ENCODE data around the gene TENT5A.
"Not testable (repeated sequence)": the region's sequence is repeated elsewhere in the genome, so short reads cannot be mapped to it uniquely, and the experiment has no call there.

TENT5A gene

DNA sequence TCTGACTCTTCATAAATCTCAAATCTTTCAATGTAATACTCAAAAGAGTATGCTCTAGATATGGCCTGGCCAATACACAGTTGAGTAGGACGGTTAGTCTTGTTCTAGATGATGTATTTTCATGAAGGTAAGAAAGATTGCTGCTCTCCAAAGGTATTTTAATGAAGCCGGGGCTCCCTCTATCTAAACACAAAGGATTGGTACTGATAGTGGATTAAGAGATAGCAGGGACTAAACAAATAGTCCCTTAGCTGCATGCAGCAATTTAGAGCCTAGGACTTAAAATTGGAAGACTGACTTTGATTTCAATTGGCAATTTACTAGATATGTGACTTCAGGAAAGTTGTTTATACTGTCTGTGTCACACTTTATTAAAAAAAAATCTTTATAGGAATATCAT lies 31.4 kb upstream of the TENT5A start:
- H3K27me3 Mint-ChIP-seq, result no peaks in the 10 kb centered on the region
- H3K27ac Mint-ChIP-seq, result no peak overlapping the region

GRCh38 chr6:81781624-81782023 lies 29.1 kb upstream of the TENT5A start:
- CTCF ChIA-PET, result no interaction called here
- H3K9me3 Mint-ChIP-seq, result no peaks in the 10 kb centered on the region
- H3K27me3 Mint-ChIP-seq, result no peaks in the 10 kb centered on the region
- no peak overlapping the region for H3K27ac Mint-ChIP-seq
- H3K4me3 Mint-ChIP-seq, result no peak overlapping the region
- DNase-seq, result no peak
- H3K36me3 Mint-ChIP-seq, result no peaks in the 10 kb centered on the region
- H3K4me1 Mint-ChIP-seq, result no peaks in the 10 kb centered on the region

More for the DNA sequence above, 31.4 kb upstream of the TENT5A start:
- no peak for DNase-seq
- Mint-ChIP-seq H3K4me1 (no peaks in the 10 kb centered on the region), H3K9me3 (no peaks in the 10 kb centered on the region), H3K4me3 (no peak overlapping the region), H3K36me3 (no peaks in the 10 kb centered on the region)
- CTCF ChIA-PET, result no interaction called here

GRCh38 chr6:81777586-81778268 lies 25.2 kb upstream of the TENT5A start:
- H3K36me3 Mint-ChIP-seq, result no peaks in the 10 kb centered on the region
- H3K27me3 Mint-ChIP-seq, result no peaks in the 10 kb centered on the region
- H3K4me3 Mint-ChIP-seq, result no peak overlapping the region
- H3K27ac Mint-ChIP-seq, result no peak overlapping the region
- H3K9me3 Mint-ChIP-seq, result no peaks in the 10 kb centered on the region
- no peaks in the 10 kb centered on the region for H3K4me1 Mint-ChIP-seq
- DNase-seq, result no peak
- CTCF ChIA-PET, result no interaction called here

DNA sequence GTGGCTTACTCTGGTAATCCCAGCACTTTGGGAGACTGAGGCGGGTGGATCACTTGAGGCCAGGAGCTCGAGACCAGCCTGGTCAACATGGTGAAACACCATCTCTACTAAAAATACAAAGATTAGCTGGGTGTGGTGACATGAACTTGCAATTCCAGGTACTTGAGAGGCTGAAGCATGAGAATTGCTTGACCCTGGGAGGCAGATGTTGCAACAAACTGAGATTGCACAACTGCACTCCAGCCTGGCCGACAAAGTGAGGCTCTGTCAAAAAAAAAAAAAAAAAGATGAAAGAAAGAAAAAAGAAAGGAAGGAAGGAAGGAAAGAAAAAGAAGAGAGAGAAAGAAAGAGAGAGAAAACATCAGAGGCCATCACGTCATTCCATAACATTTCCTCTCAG lies 23.7 kb upstream of the TENT5A start:
- H3K9me3 Mint-ChIP-seq, DNase-seq, H3K4me3 Mint-ChIP-seq, CTCF ChIA-PET, H3K4me1 Mint-ChIP-seq, H3K27me3 Mint-ChIP-seq, H3K27ac Mint-ChIP-seq, H3K36me3 Mint-ChIP-seq: not testable (repeated sequence)

- no peak for DNase-seq
- no peaks in the 10 kb centered on the region for H3K27me3 Mint-ChIP-seq
- no peak overlapping the region for H3K27ac Mint-ChIP-seq
- no peak overlapping the region for H3K4me3 Mint-ChIP-seq
- no peaks in the 10 kb centered on the region for H3K4me1 Mint-ChIP-seq
- no peaks in the 10 kb centered on the region for H3K36me3 Mint-ChIP-seq
- H3K9me3 Mint-ChIP-seq, result no peaks in the 10 kb centered on the region
- CTCF ChIA-PET, result no interaction called here
Observed at GRCh38 chr6:81774542-81774941, 22.1 kb upstream of the TENT5A start.

GRCh38 chr6:81773887-81774286 lies 21.4 kb upstream of the TENT5A start:
- DNase-seq, result no peak
- H3K27me3 Mint-ChIP-seq, result no peaks in the 10 kb centered on the region
- no peaks in the 10 kb centered on the region for H3K9me3 Mint-ChIP-seq
- H3K27ac Mint-ChIP-seq, result no peak overlapping the region
- no peaks in the 10 kb centered on the region for H3K4me1 Mint-ChIP-seq
- CTCF ChIA-PET, result no interaction called here
- no peak overlapping the region for H3K4me3 Mint-ChIP-seq
- H3K36me3 Mint-ChIP-seq, result no peaks in the 10 kb centered on the region

DNA sequence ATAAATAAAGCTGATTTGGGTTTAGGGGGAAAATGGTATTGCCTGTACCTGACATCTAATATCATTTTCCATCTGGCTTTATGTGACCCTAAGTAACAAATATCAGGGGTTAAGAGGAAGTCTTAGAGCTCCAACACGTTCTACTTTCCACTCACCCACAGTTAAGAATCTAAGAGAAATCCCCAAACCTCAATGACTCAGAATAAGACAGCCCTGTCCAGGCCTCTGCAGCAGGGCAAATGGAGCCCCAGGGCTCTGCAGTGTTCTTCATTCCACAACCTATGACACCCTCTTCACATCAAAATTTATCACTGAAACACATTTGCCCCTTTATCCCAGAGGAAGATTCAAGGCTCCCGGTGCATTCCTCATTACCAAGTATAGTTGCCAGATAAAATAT lies 20.3 kb upstream of the TENT5A start:
- H3K36me3 Mint-ChIP-seq, result no peaks in the 10 kb centered on the region
- DNase-seq, result no peak
- no peaks in the 10 kb centered on the region for H3K27me3 Mint-ChIP-seq
- H3K9me3 Mint-ChIP-seq, result no peaks in the 10 kb centered on the region
- no peaks in the 10 kb centered on the region for H3K4me1 Mint-ChIP-seq
- CTCF ChIA-PET, result no interaction called here
- H3K4me3 Mint-ChIP-seq, result no peak overlapping the region
- no peak overlapping the region for H3K27ac Mint-ChIP-seq

GRCh38 chr6:81771097-81771496 lies 18.6 kb upstream of the TENT5A start:
- Mint-ChIP-seq H3K4me3 (no peak overlapping the region), H3K36me3 (no peaks in the 10 kb centered on the region), H3K4me1 (no peaks in the 10 kb centered on the region), H3K27ac (no peak overlapping the region), H3K9me3 (no peaks in the 10 kb centered on the region), H3K27me3 (no peaks in the 10 kb centered on the region)
- no peak for DNase-seq
- CTCF ChIA-PET, result no interaction called here

GRCh38 chr6:81770381-81770780 lies 17.9 kb upstream of the TENT5A start:
- no peak overlapping the region for H3K4me3 Mint-ChIP-seq
- H3K9me3 Mint-ChIP-seq, result no peaks in the 10 kb centered on the region
- DNase-seq, result no peak
- CTCF ChIA-PET, result no interaction called here
- no peaks in the 10 kb centered on the region for H3K27me3 Mint-ChIP-seq
- no peaks in the 10 kb centered on the region for H3K36me3 Mint-ChIP-seq
- no peaks in the 10 kb centered on the region for H3K4me1 Mint-ChIP-seq
- no peak overlapping the region for H3K27ac Mint-ChIP-seq

- H3K36me3 Mint-ChIP-seq, result no peaks in the 10 kb centered on the region
- H3K27ac Mint-ChIP-seq, result no peak overlapping the region
- no peaks in the 10 kb centered on the region for H3K9me3 Mint-ChIP-seq
- no peaks in the 10 kb centered on the region for H3K4me1 Mint-ChIP-seq
- H3K4me3 Mint-ChIP-seq, result no peak overlapping the region
- peaks cover 2% of the 10 kb centered on the region for H3K27me3 Mint-ChIP-seq
- CTCF ChIA-PET, result no interaction called here
- DNase-seq, result no peak
Observed at GRCh38 chr6:81769824-81770223, 17.3 kb upstream of the TENT5A start.

DNA sequence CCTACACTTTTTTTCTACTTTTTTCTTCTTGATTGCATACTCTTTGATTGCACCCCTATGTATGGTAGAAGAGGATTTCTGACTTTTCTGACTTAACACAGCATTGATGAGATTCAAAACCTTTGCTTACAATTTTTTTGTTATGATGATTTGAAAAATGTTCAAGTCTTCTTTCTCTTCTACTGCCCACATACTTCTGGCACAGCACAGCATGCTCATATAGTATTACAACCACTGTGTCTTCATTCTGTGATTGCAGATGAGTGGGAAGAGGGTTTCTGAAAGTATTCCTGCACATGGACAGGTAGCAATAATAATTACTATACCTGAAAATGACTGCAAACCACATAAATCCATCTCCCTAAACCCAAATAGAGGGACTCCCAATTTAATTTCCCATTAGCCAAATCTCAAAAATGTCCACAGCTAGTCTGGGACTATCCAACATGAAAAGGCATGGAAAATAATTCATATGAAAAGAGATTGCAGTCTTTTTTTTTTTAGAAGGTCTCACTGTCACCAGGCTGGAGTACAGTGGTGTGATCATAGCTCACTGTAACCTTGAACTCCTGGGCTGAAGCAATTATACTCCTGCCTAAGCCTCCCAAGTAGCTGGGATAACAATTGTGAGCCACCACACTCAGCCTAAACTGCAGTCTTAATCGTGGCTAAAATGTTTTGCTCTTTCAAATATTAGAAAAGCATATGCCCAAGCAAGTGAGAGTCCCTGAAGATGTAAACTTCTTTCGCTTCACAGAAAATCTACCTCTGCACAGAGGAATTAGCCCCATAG lies 15.9 kb upstream of the TENT5A start:
- CTCF ChIA-PET, result interaction anchor here (1.2 kb wide), 1 partner anchor 12 kb away, joined by 3 read pairs; no protein-coding TSS in a partner anchor
- H3K27me3 Mint-ChIP-seq, result peaks cover 4% of the 10 kb centered on the region

GRCh38 chr6:81767163-81767891 lies 14.8 kb upstream of the TENT5A start:
- Mint-ChIP-seq H3K36me3 (no peaks in the 10 kb centered on the region), H3K4me1 (no peaks in the 10 kb centered on the region), H3K4me3 (no peak overlapping the region), H3K27ac (no peak overlapping the region), H3K9me3 (no peaks in the 10 kb centered on the region), H3K27me3 (peaks cover 4% of the 10 kb centered on the region)
- CTCF ChIA-PET, result interaction anchor here (1.2 to 1.4 kb wide), 2 partner anchors 11 to 14 kb away, joined by 3 read pairs; no protein-coding TSS in a partner anchor
- DNase-seq, result no peak

More for the DNA sequence above, 15.9 kb upstream of the TENT5A start:
- Mint-ChIP-seq H3K27ac (no peak overlapping the region), H3K4me1 (no peaks in the 10 kb centered on the region), H3K36me3 (no peaks in the 10 kb centered on the region), H3K4me3 (no peak overlapping the region), H3K9me3 (no peaks in the 10 kb centered on the region)
- no peak for DNase-seq

- DNase-seq, result no peak
- Mint-ChIP-seq H3K36me3 (no peaks in the 10 kb centered on the region), H3K4me3 (no peak overlapping the region), H3K9me3 (no peaks in the 10 kb centered on the region), H3K4me1 (no peaks in the 10 kb centered on the region), H3K27ac (no peak overlapping the region), H3K27me3 (peaks cover 4% of the 10 kb centered on the region)
- CTCF ChIA-PET, result interaction anchor here (1.4 kb wide), 1 partner anchor 13 kb away, joined by 3 read pairs; no protein-coding TSS in a partner anchor
Observed at GRCh38 chr6:81766482-81767069, 14.1 kb upstream of the TENT5A start.

DNA sequence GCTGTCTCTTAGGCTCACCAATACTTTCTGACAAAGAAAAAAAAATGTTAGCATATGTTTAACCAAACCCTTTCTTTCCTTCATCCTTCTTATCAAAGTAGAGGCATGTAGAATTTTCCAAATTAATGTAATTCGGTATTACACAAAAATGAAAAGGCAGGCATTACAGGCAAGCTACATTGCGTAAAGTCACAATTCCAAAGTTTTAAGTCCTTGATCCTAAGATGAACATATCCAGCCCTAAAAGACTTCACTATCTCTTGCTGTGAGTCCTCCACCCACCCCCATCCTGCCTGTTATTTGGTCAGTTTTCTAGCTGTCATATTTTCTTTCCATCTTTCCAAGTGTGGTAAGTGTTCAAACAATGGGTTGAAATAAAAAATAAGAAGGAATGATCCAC lies 12.1 kb upstream of the TENT5A start:
- Mint-ChIP-seq H3K36me3 (no peaks in the 10 kb centered on the region), H3K9me3 (no peaks in the 10 kb centered on the region), H3K27me3 (peaks cover 4% of the 10 kb centered on the region), H3K27ac (no peak overlapping the region), H3K4me1 (no peaks in the 10 kb centered on the region), H3K4me3 (no peak overlapping the region)
- CTCF ChIA-PET, result interaction anchor here (0.6 kb wide), 1 partner anchor 1554 kb away, joined by 3 read pairs; no protein-coding TSS in a partner anchor
- no peak for DNase-seq
